Astrocyte (in vitro differentiated cells and primary cell): ENCODE results near the gene UGT1A8.

ENCODE experiments used
- EZH2 ChIP-seq: IDR thresholded peaks from 2 replicates; pipeline ENCODE4 v1.6.1; 2012; ENCODE audit warnings: mild to moderate bottlenecking, low read length, inconsistent platforms; ENCODE audit not compliant: insufficient read depth
- TF ChIP-seq, protein P1 (sequence below): IDR thresholded peaks from 2 replicates; pipeline ENCODE4 v1.5.1; 2011; ENCODE audit warnings: low read depth, mild to moderate bottlenecking, inconsistent platforms, low read length, moderate library complexity; ENCODE audit not compliant: insufficient read depth

DNA sequence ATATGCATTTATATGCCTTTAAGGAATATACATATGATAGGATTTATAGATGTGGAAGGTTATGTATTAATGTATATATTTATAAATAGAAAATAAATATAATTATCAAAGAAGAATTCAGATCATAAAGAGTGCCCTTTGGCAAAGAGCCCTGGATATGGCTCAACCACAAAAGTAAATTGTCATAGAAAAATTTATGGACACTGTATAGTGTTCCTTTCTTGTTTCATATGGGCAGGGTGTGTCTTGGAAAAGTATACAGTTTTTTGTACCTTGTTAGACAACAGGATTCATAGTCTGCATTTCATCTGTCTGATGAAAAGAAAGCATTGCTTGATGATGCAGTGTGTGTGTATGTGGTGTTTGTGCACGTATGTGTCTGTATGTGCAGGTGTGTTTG lies 67.2 kb downstream of the UGT1A8 start:
- no peak for TF ChIP-seq EZH2
- TF ChIP-seq, protein P1, sequence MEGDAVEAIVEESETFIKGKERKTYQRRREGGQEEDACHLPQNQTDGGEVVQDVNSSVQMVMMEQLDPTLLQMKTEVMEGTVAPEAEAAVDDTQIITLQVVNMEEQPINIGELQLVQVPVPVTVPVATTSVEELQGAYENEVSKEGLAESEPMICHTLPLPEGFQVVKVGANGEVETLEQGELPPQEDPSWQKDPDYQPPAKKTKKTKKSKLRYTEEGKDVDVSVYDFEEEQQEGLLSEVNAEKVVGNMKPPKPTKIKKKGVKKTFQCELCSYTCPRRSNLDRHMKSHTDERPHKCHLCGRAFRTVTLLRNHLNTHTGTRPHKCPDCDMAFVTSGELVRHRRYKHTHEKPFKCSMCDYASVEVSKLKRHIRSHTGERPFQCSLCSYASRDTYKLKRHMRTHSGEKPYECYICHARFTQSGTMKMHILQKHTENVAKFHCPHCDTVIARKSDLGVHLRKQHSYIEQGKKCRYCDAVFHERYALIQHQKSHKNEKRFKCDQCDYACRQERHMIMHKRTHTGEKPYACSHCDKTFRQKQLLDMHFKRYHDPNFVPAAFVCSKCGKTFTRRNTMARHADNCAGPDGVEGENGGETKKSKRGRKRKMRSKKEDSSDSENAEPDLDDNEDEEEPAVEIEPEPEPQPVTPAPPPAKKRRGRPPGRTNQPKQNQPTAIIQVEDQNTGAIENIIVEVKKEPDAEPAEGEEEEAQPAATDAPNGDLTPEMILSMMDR = no peak
